Measurements from ENCODE around the gene ROGDI. TPM values are rescaled to one million over a fixed set of nuclear protein-coding genes. Genes with fewer than 3 reads are reported as not detected.

Gene ROGDI
- total RNA-seq, 1 donor: 14.4 TPM

DNA sequence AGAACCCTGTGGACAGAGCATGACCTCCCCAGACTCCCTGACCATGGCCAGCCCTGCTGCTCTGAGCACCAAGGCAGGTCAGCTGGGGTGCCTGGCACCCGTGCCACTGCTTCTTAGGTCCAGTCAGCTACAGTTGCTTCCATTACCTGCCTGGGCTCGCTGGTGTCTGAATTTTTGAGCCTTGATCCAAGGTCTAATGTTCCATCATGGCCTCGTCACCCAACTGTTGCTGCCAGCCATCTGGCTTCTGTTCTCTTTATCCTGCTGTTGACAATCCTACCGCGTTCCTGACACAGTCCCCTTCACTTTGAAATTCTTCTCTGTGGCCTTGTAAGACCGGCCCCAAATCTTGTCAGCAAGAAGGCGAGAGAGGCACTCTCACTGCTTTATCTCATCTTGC is 28.0 kb upstream of the ROGDI start:
- H3K4me3 ChIP-seq (ENCODE audit: low read depth, low read length): no peak overlapping the region
- DNase-seq (ENCODE audit: low read depth): no peak
- TF ChIP-seq, protein P1, sequence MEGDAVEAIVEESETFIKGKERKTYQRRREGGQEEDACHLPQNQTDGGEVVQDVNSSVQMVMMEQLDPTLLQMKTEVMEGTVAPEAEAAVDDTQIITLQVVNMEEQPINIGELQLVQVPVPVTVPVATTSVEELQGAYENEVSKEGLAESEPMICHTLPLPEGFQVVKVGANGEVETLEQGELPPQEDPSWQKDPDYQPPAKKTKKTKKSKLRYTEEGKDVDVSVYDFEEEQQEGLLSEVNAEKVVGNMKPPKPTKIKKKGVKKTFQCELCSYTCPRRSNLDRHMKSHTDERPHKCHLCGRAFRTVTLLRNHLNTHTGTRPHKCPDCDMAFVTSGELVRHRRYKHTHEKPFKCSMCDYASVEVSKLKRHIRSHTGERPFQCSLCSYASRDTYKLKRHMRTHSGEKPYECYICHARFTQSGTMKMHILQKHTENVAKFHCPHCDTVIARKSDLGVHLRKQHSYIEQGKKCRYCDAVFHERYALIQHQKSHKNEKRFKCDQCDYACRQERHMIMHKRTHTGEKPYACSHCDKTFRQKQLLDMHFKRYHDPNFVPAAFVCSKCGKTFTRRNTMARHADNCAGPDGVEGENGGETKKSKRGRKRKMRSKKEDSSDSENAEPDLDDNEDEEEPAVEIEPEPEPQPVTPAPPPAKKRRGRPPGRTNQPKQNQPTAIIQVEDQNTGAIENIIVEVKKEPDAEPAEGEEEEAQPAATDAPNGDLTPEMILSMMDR (IDR thresholded peaks at IDR 0.05; ENCODE audit: insufficient read depth, low read length): no peak

DNA sequence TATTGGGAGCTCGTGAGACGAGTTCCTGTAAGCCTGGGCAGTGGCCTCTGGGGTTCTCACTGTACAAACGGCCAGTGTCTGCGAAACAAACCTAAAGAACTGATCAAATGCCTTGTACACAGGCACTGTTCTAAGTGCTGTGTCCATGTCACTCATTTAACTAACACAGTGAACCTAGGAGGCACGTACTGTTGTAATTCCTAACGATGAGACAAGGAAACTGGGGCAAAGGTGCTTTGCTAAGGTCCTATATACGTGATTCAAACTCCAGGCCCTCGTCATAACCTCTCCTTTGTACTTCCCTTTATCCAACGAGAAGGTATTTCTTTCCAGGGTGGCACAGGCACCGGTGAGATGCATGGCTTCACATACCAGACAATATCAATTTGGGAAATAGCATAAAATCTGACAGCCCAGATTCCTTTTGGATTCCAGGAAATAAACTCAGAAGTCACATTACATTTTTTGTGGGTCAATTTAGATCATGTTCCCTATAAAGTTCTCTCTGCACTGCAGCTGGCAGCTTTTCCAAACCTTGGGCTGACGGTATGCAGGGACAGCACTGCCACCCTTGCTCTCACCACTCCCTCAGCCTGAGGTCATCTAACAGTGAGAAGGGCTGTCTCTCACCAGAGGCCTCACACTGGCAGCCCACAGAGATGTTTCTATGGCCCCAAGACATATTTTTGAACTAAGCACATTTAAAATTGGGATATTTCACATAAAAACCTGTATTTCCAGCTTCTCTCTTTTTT is 26.3 kb upstream of the ROGDI start:
- TF ChIP-seq, protein P1 (IDR thresholded peaks at IDR 0.05; ENCODE audit: insufficient read depth, low read length): no peak
- DNase-seq (ENCODE audit: low read depth): no peak
- no peak overlapping the region for H3K4me3 ChIP-seq (ENCODE audit: low read depth, low read length)

DNA sequence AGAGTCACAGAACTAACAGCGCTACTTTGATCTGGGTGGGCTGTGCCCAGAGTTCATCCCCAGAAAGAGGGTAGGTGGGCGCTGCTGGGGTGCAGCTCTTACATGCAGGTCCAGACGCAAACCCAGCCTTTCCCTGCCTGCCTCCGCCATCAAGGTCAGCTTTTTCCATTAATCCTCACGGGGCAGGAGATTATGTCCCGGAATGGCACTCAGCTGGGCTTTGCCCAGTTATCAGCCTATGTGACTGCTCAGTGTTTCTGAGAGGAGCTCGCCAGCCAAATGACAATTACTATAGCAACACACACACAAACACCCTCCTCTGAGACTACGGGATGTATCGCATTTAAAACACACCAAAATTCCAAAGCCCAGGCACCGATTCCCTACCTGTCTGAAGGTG is 24.5 kb upstream of the ROGDI start:
- no peak for DNase-seq (ENCODE audit: low read depth)
- no peak overlapping the region for H3K4me3 ChIP-seq (ENCODE audit: low read depth, low read length)
- TF ChIP-seq, protein P1 (IDR thresholded peaks at IDR 0.05; ENCODE audit: insufficient read depth, low read length): no peak

DNA sequence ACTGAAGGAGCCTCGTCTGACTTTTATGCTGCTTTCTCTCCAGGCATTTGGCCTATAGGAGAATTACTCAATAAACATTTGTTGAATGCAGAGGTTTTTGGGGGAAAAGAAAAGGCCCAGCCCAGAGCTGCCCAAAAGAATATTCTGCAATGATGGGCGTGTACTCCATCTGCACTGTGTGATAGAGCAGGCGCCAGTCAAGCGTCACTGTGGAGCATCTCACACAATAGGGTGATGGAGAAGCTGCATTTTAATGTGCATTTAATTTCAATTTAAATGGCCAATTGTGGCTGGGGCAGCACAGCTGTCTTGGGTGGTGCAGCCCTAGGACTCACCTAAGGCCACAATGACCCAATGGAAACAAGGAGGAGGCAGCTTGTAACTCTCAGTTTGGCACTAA is 24.1 kb upstream of the ROGDI start:
- TF ChIP-seq, protein P1 (IDR thresholded peaks at IDR 0.05; ENCODE audit: insufficient read depth, low read length): no peak
- H3K4me3 ChIP-seq (ENCODE audit: low read depth, low read length): no peak overlapping the region
- DNase-seq (ENCODE audit: low read depth): no peak

DNA sequence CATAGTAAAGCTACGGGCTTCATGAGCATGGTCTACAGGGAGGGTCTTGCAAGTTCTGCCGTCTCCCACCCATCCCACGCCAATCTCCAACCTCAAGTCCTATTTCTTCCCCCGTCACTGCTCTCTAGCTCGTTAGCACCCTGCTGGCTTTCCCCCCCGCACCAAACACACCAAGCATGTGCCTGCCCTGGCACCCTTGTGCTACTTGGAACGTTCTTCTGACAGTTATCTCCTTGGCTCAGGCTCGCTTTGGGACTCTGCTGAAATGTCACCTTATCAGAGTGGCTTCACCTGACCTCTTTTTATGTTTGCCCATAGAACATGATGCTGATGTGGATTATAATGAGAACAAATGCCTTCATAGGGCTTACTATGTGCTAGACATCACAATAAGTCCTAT is 22.8 kb upstream of the ROGDI start:
- H3K4me3 ChIP-seq (ENCODE audit: low read depth, low read length): no peak overlapping the region
- no peak for DNase-seq (ENCODE audit: low read depth)
- TF ChIP-seq, protein P1 (IDR thresholded peaks at IDR 0.05; ENCODE audit: insufficient read depth, low read length): no peak

DNA sequence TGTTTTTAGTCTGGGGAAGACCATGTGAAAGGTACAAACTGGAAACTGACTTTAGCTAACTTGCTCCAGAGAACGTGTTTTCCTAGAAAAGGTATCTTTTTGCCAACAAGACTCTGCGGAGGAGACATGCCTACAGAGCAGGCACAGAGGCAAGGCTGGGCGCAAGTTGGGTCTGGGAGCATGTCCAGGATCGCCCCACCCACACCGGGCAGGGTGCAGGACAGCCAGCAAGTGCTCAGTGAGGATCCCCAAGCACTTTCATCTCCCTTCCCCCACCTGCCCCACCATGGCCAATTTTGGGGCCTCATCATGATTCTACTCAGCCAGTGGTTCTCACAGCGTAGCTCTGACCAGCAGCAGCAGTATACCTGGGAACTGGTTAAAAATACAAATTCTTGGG is 18.2 kb upstream of the ROGDI start:
- no peak overlapping the region for H3K4me3 ChIP-seq (ENCODE audit: low read depth, low read length)
- TF ChIP-seq, protein P1 (IDR thresholded peaks at IDR 0.05; ENCODE audit: insufficient read depth, low read length): no peak

More for the DNA sequence above, 18.2 kb upstream of the ROGDI start:
- DNase-seq (ENCODE audit: low read depth): no peak
